NCI-H146 treated with DMSO at 0.1 percent for 48 hours (cell line): ENCODE results near the gene RAB28.

Source experiments
- DNase-seq: peaks from one replicate; lab custom pipeline; 2025; ENCODE audit not compliant: unreplicated experiment; lab: John Stamatoyannopoulos, UW

Gene RAB28

GRCh38 chr4:13323921-13324320, 160.2 kb downstream of the RAB28 start:
- no peak for DNase-seq

DNA sequence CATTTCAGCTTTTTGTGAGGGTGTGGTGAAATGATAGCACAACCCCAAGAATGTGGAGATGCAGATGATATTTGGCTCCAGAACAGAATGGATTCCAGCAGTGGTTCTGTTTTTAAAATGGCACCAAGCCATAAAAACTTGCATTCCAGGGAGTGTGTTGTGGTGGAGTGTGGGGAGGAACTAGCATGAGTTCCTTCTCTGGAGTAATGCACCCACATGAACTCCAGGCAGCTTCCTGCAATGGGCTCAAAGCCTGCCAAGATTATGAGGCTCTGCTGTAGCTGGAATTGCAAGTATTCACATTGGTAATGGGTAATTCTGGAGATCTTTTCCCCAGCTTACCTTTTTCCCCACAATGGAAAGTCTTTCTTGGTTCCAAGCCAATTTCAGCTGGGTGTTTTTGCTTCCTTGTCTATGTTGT, 161.4 kb downstream of the RAB28 start:
- no peak for DNase-seq
